Measurements from ENCODE around the gene REPIN1. TPM values are rescaled to one million over a fixed set of nuclear protein-coding genes. Genes with fewer than 3 reads are reported as not detected.

REPIN1 gene
- total and polyA plus RNA-seq, 10 donors: 47.9 to 126 (median 111) TPM

DNA sequence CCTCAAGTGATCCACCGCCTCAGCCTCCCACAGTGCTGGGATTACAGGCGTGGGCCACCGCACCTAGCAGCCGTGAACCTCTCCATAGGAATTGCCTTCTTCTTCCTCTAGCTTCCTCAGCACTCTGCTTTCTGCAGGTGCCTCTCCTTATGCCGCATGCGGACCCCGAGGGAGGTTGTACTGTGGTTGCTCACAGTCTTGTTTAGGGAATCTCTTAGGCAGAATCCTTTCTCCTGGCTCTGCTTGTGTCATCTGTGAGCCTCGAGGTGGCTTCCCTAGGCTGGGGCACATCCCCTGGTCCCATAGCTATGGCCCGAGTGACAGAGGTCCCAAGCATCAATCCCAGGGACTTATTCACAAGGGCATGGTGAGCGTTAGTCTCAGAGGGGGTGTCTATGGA, 48.6 kb downstream of the REPIN1 start:
- peaks cover 0 to 12% (median 7%) of the 10 kb centered on the region in 6 donors for H3K4me1 ChIP-seq
- WGBS, 5 donors: 88 to 98% (median 96%) methylated on average over 10 of the region's 10 CpGs
- no peaks in the 10 kb centered on the region for H3K9me3 ChIP-seq
- intact Hi-C loops (cut with DNase I; ENCODE audit: low total_unique reads): no loop called here
- DNase-seq: no peak
- H3K27ac ChIP-seq: no peak overlapping the region
- peaks cover 0 to 6% (median 0%) of the 10 kb centered on the region in 6 donors for H3K36me3 ChIP-seq
- no peaks in the 10 kb centered on the region for H3K27me3 ChIP-seq (replicated peaks in 1 of 7)
- TF ChIP-seq, protein P1, sequence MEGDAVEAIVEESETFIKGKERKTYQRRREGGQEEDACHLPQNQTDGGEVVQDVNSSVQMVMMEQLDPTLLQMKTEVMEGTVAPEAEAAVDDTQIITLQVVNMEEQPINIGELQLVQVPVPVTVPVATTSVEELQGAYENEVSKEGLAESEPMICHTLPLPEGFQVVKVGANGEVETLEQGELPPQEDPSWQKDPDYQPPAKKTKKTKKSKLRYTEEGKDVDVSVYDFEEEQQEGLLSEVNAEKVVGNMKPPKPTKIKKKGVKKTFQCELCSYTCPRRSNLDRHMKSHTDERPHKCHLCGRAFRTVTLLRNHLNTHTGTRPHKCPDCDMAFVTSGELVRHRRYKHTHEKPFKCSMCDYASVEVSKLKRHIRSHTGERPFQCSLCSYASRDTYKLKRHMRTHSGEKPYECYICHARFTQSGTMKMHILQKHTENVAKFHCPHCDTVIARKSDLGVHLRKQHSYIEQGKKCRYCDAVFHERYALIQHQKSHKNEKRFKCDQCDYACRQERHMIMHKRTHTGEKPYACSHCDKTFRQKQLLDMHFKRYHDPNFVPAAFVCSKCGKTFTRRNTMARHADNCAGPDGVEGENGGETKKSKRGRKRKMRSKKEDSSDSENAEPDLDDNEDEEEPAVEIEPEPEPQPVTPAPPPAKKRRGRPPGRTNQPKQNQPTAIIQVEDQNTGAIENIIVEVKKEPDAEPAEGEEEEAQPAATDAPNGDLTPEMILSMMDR (IDR thresholded peaks at IDR 0.05 in 8 of 11, conservative IDR thresholded peaks at IDR 0.05 in 3 of 11): no peak
- TF ChIP-seq POLR2AphosphoS5 (IDR thresholded peaks at IDR 0.05): no peak
- no peak for TF ChIP-seq POLR2A (IDR thresholded peaks at IDR 0.05)
- H3K4me3 ChIP-seq: no peak overlapping the region

GRCh38 chr7:150417863-150418262, 49.2 kb downstream of the REPIN1 start:
- Histone ChIP-seq H3K4me1 (peaks cover 0 to 12% (median 7%) of the 10 kb centered on the region in 6 donors), H3K9me3 (no peaks in the 10 kb centered on the region), H3K4me3 (no peak overlapping the region), H3K27me3 (replicated peaks in 1 of 7) (no peaks in the 10 kb centered on the region), H3K36me3 (peaks cover 0 to under 1% (median 0%) of the 10 kb centered on the region in 6 donors), H3K27ac (no peak overlapping the region)
- TF ChIP-seq POLR2AphosphoS5 (IDR thresholded peaks at IDR 0.05) (no peak), POLR2A (IDR thresholded peaks at IDR 0.05) (no peak)
- TF ChIP-seq, protein P1 (IDR thresholded peaks at IDR 0.05 in 8 of 11, conservative IDR thresholded peaks at IDR 0.05 in 3 of 11): no peak
- intact Hi-C loops (cut with DNase I; ENCODE audit: low total_unique reads): no loop called here
- DNase-seq: no peak
- WGBS, 5 donors: 93 to 97% (median 95%) methylated on average over 6 of the region's 6 CpGs

DNA sequence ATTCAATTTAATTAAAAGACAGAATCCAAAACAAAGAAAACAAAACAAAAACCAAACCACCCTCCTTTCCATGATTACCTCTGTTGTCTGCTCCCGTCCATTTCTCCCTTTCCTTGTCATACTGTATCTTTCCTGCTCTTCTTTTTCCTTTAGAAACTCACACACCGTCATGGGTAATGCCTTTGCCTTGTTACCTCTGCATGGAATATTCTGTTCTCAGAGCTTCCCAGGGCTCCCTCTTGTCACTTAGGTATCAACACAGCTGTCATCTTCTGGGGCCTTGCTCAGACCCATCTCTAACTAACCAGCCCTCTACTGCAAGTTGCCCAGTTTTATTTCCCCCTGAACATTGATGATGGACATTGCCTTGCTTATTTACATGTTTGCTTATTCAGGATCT, 51.6 kb downstream of the REPIN1 start:
- DNase-seq: no peak
- Histone ChIP-seq H3K4me3 (no peak overlapping the region), H3K4me1 (peaks cover 0 to 12% (median 7%) of the 10 kb centered on the region in 6 donors), H3K9me3 (no peaks in the 10 kb centered on the region), H3K27ac (no peak overlapping the region), H3K36me3 (no peaks in the 10 kb centered on the region), H3K27me3 (replicated peaks in 1 of 7) (no peaks in the 10 kb centered on the region)
- 81 to 90% (median 86%) methylated on average over 2 of the region's 2 CpGs for WGBS, 5 donors
- intact Hi-C loops (cut with DNase I; ENCODE audit: low total_unique reads): loop anchor here (2.0 kb wide), 1 partner anchor 63 kb away; no protein-coding TSS in a partner anchor
- TF ChIP-seq POLR2AphosphoS5 (IDR thresholded peaks at IDR 0.05) (no peak), POLR2A (IDR thresholded peaks at IDR 0.05) (no peak)
- TF ChIP-seq, protein P1 (IDR thresholded peaks at IDR 0.05 in 8 of 11, conservative IDR thresholded peaks at IDR 0.05 in 3 of 11): no peak

DNA sequence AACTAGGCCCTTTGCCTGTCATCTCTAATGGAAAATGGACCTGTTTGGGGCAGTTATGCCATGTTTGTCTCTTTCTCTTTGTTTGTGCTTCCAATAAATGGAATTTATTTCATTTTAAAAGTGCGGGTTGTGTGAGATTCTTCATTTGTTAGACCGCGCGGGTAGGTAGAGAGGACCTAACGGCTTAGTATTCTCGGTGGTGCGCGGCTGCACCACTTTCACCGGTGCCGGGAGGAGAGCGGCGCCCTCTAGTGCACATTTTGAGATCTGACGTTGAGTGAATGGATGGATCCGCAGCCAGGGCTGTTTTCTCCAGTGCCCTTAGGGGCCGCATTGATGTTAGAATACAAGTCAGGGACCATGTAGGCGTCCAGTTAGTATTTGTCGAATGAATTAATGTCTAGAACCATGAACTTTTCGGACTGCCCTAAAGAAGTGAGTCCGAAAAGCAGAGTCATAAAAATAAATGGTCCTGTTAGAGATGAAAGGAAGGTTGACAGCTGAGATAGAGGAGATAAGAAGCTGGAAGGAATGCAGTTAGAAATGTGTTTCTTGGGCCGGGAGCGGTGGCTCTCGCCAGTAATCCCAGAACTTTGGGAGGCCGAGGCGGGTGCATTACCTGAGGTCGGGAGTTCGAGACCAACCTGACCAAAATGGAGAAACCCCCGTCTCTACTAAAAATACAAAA, 52.5 kb downstream of the REPIN1 start:
- H3K27me3 ChIP-seq (replicated peaks in 1 of 7): no peaks in the 10 kb centered on the region
- no peaks in the 10 kb centered on the region for H3K9me3 ChIP-seq
- peak; percentile 94 for DNase-seq
- intact Hi-C loops (cut with DNase I; ENCODE audit: low total_unique reads): loop anchor here (2.0 kb wide), 1 partner anchor 64 kb away; no protein-coding TSS in a partner anchor
- no peak overlapping the region for H3K27ac ChIP-seq
- TF ChIP-seq, protein P1 (IDR thresholded peaks at IDR 0.05 in 8 of 11, conservative IDR thresholded peaks at IDR 0.05 in 3 of 11): peak; percentile 73 to 94 (median 85)
- TF ChIP-seq POLR2AphosphoS5 (IDR thresholded peaks at IDR 0.05): peak in 2 of 3 donors; percentile 53 to 63
- TF ChIP-seq POLR2A (IDR thresholded peaks at IDR 0.05): no peak
- peak overlapping the region in 1 of 8 donors; percentile 28 for H3K4me3 ChIP-seq
- H3K4me1 ChIP-seq: peaks cover 0 to 12% (median 7%) of the 10 kb centered on the region in 6 donors
- WGBS, 5 donors: 21 to 25% (median 24%) methylated on average over 27 of the region's 27 CpGs
- no peaks in the 10 kb centered on the region for H3K36me3 ChIP-seq

Data from spleen (tissue), 11 donors.